HUES64 (cell line): ENCODE data around the gene CLMN.

Experiments
- H3K27ac ChIP-seq: 2 replicates; pipeline ENCODE4 v1.7.0; 2013; ENCODE audit warnings: low read depth, low read length, inconsistent platforms
- H3K27me3 ChIP-seq: 2 replicates; pipeline ENCODE4 v1.6.1; 2013; ENCODE audit warnings: mild to moderate bottlenecking, low read length; ENCODE audit not compliant: insufficient read depth
- H3K36me3 ChIP-seq: 2 replicates; pipeline ENCODE4 v1.6.1; 2013; ENCODE audit warnings: mild to moderate bottlenecking, low read length; ENCODE audit not compliant: insufficient read depth
- H3K4me1 ChIP-seq: 2 replicates; pipeline ENCODE4 v1.6.1; 2013; ENCODE audit warnings: mild to moderate bottlenecking, low read length, moderate library complexity; ENCODE audit not compliant: insufficient read depth
- H3K4me3 ChIP-seq: 2 replicates; pipeline ENCODE4 v1.5.1; 2013; ENCODE audit warnings: mild to moderate bottlenecking, low read length, moderate library complexity
- H3K9ac ChIP-seq: 2 replicates; pipeline ENCODE4 v1.6.1; 2013; ENCODE audit warnings: mild to moderate bottlenecking, low read depth, low read length
- H3K9me3 ChIP-seq: 2 replicates; pipeline ENCODE4 v1.6.1; 2013; ENCODE audit warnings: low read depth, low read length; ENCODE audit not compliant: insufficient read depth
- WGBS: fragments of 150-250, 120-280 bp; methylation state at CpG from one replicate; pipeline ENCODE4 v1.1.7; 2013; ENCODE audit warnings: missing lambda C conversion rate; 5-methylcytosine and 5-hydroxymethylcytosine counted together

CLMN gene

GRCh38 chr14:95356245-95356869, 36.6 kb upstream of the CLMN start:
- no peaks in the 10 kb centered on the region for H3K27me3 ChIP-seq
- WGBS: 90% methylated on average over 12 of the region's 14 CpGs
- no peaks in the 10 kb centered on the region for H3K36me3 ChIP-seq
- H3K4me1 ChIP-seq: peaks cover 6% of the 10 kb centered on the region; the same call in 1 of the 2 replicates
- H3K9me3 ChIP-seq: 0 out of 2 replicates have a peak, but pooled peaks cover 5% of the 10 kb centered on the region
- H3K9ac ChIP-seq: no peak overlapping the region
- H3K4me3 ChIP-seq: no peak overlapping the region
- H3K27ac ChIP-seq: no peak overlapping the region

GRCh38 chr14:95355422-95355821, 35.7 kb upstream of the CLMN start:
- no peak overlapping the region for H3K4me3 ChIP-seq
- 76% methylated on average over 3 of the region's 3 CpGs for WGBS
- H3K36me3 ChIP-seq: no peaks in the 10 kb centered on the region
- no peak overlapping the region for H3K9ac ChIP-seq
- H3K27ac ChIP-seq: no peak overlapping the region
- no peaks in the 10 kb centered on the region for H3K27me3 ChIP-seq
- 0 out of 2 replicates have a peak, but pooled peaks cover 5% of the 10 kb centered on the region for H3K9me3 ChIP-seq
- H3K4me1 ChIP-seq: peaks cover under 1% of the 10 kb centered on the region; the same call in 1 of the 2 replicates

GRCh38 chr14:95354834-95355233, 35.1 kb upstream of the CLMN start:
- Histone ChIP-seq H3K27ac (no peak overlapping the region), H3K27me3 (no peaks in the 10 kb centered on the region), H3K4me1 (no peaks in the 10 kb centered on the region; the same call in 1 of the 2 replicates), H3K36me3 (no peaks in the 10 kb centered on the region), H3K9ac (no peak overlapping the region), H3K9me3 (0 out of 2 replicates have a peak, but pooled peaks cover 5% of the 10 kb centered on the region), H3K4me3 (no peak overlapping the region)

- H3K9ac ChIP-seq: no peak overlapping the region
- no peak overlapping the region for H3K27ac ChIP-seq
- H3K9me3 ChIP-seq: 0 out of 2 replicates have a peak, but pooled peaks cover 5% of the 10 kb centered on the region
- H3K4me3 ChIP-seq: no peak overlapping the region
- no peaks in the 10 kb centered on the region for H3K36me3 ChIP-seq
- no peaks in the 10 kb centered on the region for H3K27me3 ChIP-seq
- WGBS: 88% methylated on average over 8 of the region's 9 CpGs
- no peaks in the 10 kb centered on the region; the same call in 1 of the 2 replicates for H3K4me1 ChIP-seq
Measured at GRCh38 chr14:95353664-95354063, 34.0 kb upstream of the CLMN start.

GRCh38 chr14:95353007-95353406, 33.3 kb upstream of the CLMN start:
- Histone ChIP-seq H3K36me3 (no peaks in the 10 kb centered on the region), H3K9me3 (0 out of 2 replicates have a peak, but pooled peaks cover 5% of the 10 kb centered on the region), H3K27ac (no peak overlapping the region)

GRCh38 chr14:95352481-95352880, 32.8 kb upstream of the CLMN start:
- Histone ChIP-seq H3K4me1 (no peaks in the 10 kb centered on the region; the same call in 1 of the 2 replicates), H3K36me3 (no peaks in the 10 kb centered on the region), H3K27ac (no peak overlapping the region), H3K27me3 (no peaks in the 10 kb centered on the region), H3K4me3 (no peak overlapping the region), H3K9ac (no peak overlapping the region), H3K9me3 (0 out of 2 replicates have a peak, but pooled peaks cover 5% of the 10 kb centered on the region)
- WGBS: 86% methylated on average over 4 of the region's 5 CpGs

More at GRCh38 chr14:95353007-95353406, 33.3 kb upstream of the CLMN start:
- Histone ChIP-seq H3K9ac (no peak overlapping the region), H3K4me1 (no peaks in the 10 kb centered on the region; the same call in 1 of the 2 replicates), H3K27me3 (no peaks in the 10 kb centered on the region), H3K4me3 (no peak overlapping the region)
- no CpG with 5 or more reads among the region's 1 CpG for WGBS

GRCh38 chr14:95349241-95349640, 29.5 kb upstream of the CLMN start:
- Histone ChIP-seq H3K36me3 (no peaks in the 10 kb centered on the region), H3K9ac (no peak overlapping the region), H3K27ac (no peak overlapping the region), H3K27me3 (no peaks in the 10 kb centered on the region), H3K9me3 (0 out of 2 replicates have a peak, but pooled peaks cover 4% of the 10 kb centered on the region), H3K4me3 (no peak overlapping the region), H3K4me1 (no peaks in the 10 kb centered on the region; the same call in 1 of the 2 replicates)
- 97% methylated on average over 6 of the region's 6 CpGs for WGBS

GRCh38 chr14:95348395-95349080, 28.8 kb upstream of the CLMN start:
- no peaks in the 10 kb centered on the region for H3K36me3 ChIP-seq
- 85% methylated on average over 10 of the region's 10 CpGs for WGBS
- no peak overlapping the region for H3K9ac ChIP-seq
- no peaks in the 10 kb centered on the region; the same call in 1 of the 2 replicates for H3K4me1 ChIP-seq
- no peak overlapping the region for H3K27ac ChIP-seq
- no peaks in the 10 kb centered on the region for H3K9me3 ChIP-seq
- H3K27me3 ChIP-seq: no peaks in the 10 kb centered on the region
- no peak overlapping the region for H3K4me3 ChIP-seq

- WGBS: 86% methylated on average over 1 of the region's 1 CpG
- Histone ChIP-seq H3K27ac (no peak overlapping the region), H3K9me3 (no peaks in the 10 kb centered on the region), H3K27me3 (no peaks in the 10 kb centered on the region), H3K4me3 (no peak overlapping the region), H3K4me1 (no peaks in the 10 kb centered on the region; the same call in 1 of the 2 replicates), H3K9ac (no peak overlapping the region), H3K36me3 (no peaks in the 10 kb centered on the region)
Measured at GRCh38 chr14:95346820-95347219, 27.1 kb upstream of the CLMN start.

- H3K27ac ChIP-seq: no peak overlapping the region
- H3K27me3 ChIP-seq: no peaks in the 10 kb centered on the region
- no peaks in the 10 kb centered on the region; the same call in 1 of the 2 replicates for H3K4me1 ChIP-seq
- H3K4me3 ChIP-seq: no peak overlapping the region
- H3K9ac ChIP-seq: no peak overlapping the region
- WGBS: 92% methylated on average over 8 of the region's 8 CpGs
- no peaks in the 10 kb centered on the region for H3K9me3 ChIP-seq
- H3K36me3 ChIP-seq: no peaks in the 10 kb centered on the region
Measured at GRCh38 chr14:95346266-95346665, 26.6 kb upstream of the CLMN start.

GRCh38 chr14:95345032-95345431, 25.3 kb upstream of the CLMN start:
- WGBS: 77% methylated on average over 5 of the region's 5 CpGs
- H3K27ac ChIP-seq: no peak overlapping the region
- no peaks in the 10 kb centered on the region for H3K9me3 ChIP-seq
- peaks cover 2% of the 10 kb centered on the region for H3K4me1 ChIP-seq
- H3K27me3 ChIP-seq: no peaks in the 10 kb centered on the region
- H3K9ac ChIP-seq: no peak overlapping the region
- no peaks in the 10 kb centered on the region for H3K36me3 ChIP-seq
- no peak overlapping the region for H3K4me3 ChIP-seq
